C4-2B (cell line): Measurements from ENCODE around the gene DEPDC1B.

Experiments used
- H3K27ac ChIP-seq: fragments of 450-650 bp; 2 replicates; pipeline ENCODE4 v1.5.1; 2017
- CTCF ChIP-seq: fragments of 450-650 bp; conservative IDR thresholded peaks from 2 replicates; pipeline ENCODE4 v1.5.1; 2017; ENCODE audit warnings: mild to moderate bottlenecking
- ZFX ChIP-seq: fragments of 450-650 bp; IDR thresholded peaks from 2 replicates; pipeline ENCODE4 v1.6.1; 2017

The DEPDC1B gene

GRCh38 chr5:60677850-60678664 lies 21.9 kb downstream of the DEPDC1B start:
- no peak overlapping the region for H3K27ac ChIP-seq
- peak; percentile 89 for TF ChIP-seq CTCF
- TF ChIP-seq ZFX = no peak

DNA sequence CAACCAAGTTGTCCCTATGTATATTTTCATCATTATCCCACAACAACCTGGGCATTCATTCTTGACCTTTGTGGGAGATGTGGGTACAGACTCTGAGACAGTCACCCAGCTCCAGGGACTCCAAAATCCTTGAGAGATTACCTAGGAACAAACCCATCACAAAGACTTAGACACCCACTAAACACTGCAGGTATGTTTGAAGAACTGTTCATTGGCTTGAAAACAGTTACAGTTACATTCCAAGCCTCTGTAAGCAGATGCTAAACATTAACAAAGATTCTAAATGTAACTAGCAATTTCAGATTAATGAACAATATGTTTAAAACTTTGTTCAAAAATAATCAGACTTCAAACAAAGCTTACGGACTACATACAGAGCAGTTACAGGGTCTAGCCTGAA lies 24.7 kb downstream of the DEPDC1B start:
- H3K27ac ChIP-seq = no peak overlapping the region
- TF ChIP-seq CTCF = no peak
- no peak for TF ChIP-seq ZFX

DNA sequence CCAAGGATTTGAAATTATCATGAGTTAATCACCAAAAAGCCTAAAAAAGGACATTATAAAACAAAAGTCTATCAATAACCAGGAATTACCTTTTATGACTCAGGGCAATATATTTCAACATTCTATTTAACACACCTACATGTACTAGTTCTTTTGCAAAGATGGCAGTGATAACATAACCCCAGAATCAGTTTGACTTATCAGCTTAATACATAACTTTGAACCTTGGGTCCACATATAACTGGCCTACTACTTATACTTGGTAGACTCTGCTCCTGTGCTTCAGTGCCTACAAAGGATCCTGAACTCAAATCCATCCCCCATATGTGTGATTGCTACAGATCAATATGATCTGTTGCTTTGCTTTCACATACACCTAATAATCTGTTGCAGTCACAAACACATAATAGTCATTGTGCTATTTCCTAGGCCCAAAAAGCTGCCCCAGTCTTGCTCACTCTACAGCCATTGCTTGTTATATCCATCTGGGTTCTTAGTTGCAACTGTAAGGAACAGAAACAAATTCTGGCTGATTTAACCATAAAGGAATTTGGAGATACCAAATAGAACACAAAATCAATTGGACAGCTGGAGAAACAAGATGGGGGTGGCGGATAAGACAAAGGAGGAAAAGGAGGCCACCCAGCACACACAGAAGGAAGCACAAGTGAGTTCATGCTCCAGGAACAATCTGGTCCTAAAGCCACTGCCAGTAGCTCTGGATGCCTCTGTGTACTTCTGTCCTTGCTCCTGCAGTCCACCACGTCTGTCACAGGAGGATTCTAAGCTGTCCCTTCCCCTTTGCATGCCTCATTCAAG lies 25.5 kb downstream of the DEPDC1B start:
- no peak overlapping the region for H3K27ac ChIP-seq
- TF ChIP-seq CTCF = no peak
- no peak for TF ChIP-seq ZFX

DNA sequence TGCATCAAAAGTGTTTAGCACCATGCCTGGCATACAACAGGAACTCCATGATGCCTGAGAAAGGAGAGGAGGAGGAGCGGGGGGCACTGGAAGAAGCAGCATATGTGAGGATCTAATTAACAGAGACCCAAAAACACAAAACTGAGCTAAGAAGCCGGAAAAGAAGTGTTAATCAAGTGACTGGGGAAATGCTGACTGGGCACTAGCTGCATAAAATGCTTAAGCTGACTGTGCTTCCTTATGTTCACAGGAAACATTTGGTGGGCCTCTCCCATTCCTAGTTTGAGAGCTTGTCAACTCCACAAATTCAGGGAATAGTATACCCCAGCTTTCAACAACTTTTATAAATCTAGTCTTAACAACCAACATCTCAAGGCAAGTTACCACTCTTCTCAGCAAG lies 26.6 kb downstream of the DEPDC1B start:
- TF ChIP-seq ZFX = no peak
- TF ChIP-seq CTCF = no peak
- H3K27ac ChIP-seq = no peak overlapping the region

DNA sequence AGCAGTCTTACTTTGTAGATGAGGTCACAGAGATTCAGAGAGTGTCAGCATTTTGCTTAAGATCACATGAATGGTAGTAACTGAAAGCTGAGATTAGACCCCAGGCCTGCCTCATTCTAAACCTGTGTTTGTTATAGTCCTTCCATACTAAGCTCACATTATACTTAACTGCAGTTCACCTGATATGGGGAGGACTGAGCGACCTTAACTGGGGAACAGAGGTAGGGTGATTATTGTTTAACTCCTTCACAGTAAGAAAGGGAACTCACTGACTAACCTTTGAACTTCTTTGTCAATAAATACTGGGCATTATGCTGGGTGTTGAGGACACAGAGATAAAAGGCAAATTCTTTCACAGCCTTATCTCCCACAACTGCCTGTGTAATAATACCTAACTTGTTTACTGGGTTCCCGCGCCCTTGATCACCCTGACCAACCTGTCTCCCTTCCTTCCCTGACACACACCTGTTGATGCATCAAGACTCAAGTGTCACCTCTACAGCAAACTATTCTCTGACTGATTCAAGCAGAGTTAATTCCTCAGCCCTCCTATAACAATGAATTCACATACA lies 27.2 kb downstream of the DEPDC1B start:
- no peak for TF ChIP-seq ZFX
- no peak for TF ChIP-seq CTCF
- no peak overlapping the region for H3K27ac ChIP-seq

GRCh38 chr5:60671899-60672692 lies 27.9 kb downstream of the DEPDC1B start:
- no peak overlapping the region for H3K27ac ChIP-seq
- TF ChIP-seq ZFX (no peak), CTCF (no peak)
